Nucleus accumbens (tissue), 56 donors: ENCODE measurements around the gene DOC2B.
"Not testable (repeated sequence)": the region's sequence is repeated elsewhere in the genome, so short reads cannot be mapped to it uniquely, and the experiment has no call there.

ENCODE experiments used
- DNase-seq, 56 donors: peaks; one replicate each; lab custom pipeline; 2025; lab: John Stamatoyannopoulos, UW

DOC2B gene

DNA sequence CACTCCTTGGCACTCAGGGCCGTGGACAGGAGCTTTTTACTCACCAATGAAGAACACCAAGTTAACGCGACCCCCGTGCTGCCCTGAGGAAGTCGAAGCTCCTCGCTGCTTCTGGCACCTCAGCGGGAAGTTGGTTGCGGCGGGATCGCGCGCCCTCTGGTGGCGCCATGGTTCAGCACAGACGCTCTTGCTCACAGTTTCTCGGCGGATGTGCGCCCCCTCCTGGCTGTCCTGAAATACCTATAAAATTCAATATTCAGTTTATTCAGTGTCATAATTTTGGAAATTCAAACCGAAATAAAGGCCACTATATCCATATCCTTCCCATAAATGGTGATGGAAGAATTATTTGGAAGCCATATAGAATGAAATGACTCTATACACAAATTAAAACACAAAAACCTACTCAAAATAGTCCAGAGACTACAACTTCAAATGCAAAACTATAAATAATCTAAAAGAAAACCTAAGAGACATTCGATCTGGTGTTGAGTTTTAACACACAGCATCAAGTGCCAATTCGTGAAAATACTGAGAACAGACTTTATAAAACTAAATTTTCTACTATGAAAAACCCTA is 63.0 kb downstream of the DOC2B start:
- not testable (repeated sequence) for DNase-seq

- DNase-seq: not testable (repeated sequence)
Measured at GRCh38 chr17:113111-113510, 68.3 kb downstream of the DOC2B start.
